Ureter (tissue), 1 donor: Measurements from ENCODE around the gene IFI16. TPM values are rescaled to one million over a fixed set of nuclear protein-coding genes. Genes with fewer than 3 reads are reported as not detected.
A peak's percentile ranks its signal among the peaks of the same experiment; 100 is the strongest.
"Not testable (repeated sequence)": the region's sequence is repeated elsewhere in the genome, so short reads cannot be mapped to it uniquely, and the experiment has no call there.

Source experiments
- DNase-seq: peaks from one replicate; pipeline ENCODE4 v3.0.0-alpha.2; 2020; ENCODE audit warnings: low spot score
- total RNA-seq: library from RNA; stranded (reverse); gene quantifications from one replicate; pipeline ENCODE4 v1.2.4, GENCODE V29; 2023
- donor health status: DM: yes; HTN: yes; CAD: no.

IFI16 gene
- total RNA-seq, 1 donor from 2014 or later = 93.0 TPM

- DNase-seq = no peak
These were observed 941 bp upstream of the IFI16 start for GRCh38 chr1:159008744-159009188.

GRCh38 chr1:159009287-159009686 lies 420 bp upstream of the IFI16 start:
- DNase-seq = no peak

- no peak for DNase-seq
These were observed 684 bp downstream of the IFI16 start for GRCh38 chr1:159010391-159010790.

- not testable (repeated sequence) for DNase-seq
These were observed 1.3 kb downstream of the IFI16 start for GRCh38 chr1:159011001-159011400.

GRCh38 chr1:159011751-159012150 lies 2.0 kb downstream of the IFI16 start:
- DNase-seq = no peak

- no peak for DNase-seq
These were observed 2.8 kb downstream of the IFI16 start for GRCh38 chr1:159012495-159012894.

GRCh38 chr1:159014003-159014571 lies 4.4 kb downstream of the IFI16 start:
- DNase-seq = no peak

GRCh38 chr1:159014851-159015250 lies 5.1 kb downstream of the IFI16 start:
- no peak for DNase-seq

- peak; percentile 77 for DNase-seq
These were observed 5.8 kb downstream of the IFI16 start for GRCh38 chr1:159015440-159015909.

- DNase-seq = no peak
These were observed 14.0 kb downstream of the IFI16 start for GRCh38 chr1:159023723-159024122.

GRCh38 chr1:159025043-159025442 lies 15.3 kb downstream of the IFI16 start:
- DNase-seq = no peak

GRCh38 chr1:159026841-159027240 lies 17.1 kb downstream of the IFI16 start:
- not testable (repeated sequence) for DNase-seq

GRCh38 chr1:159030311-159030710 lies 20.6 kb downstream of the IFI16 start:
- DNase-seq = no peak

- no peak for DNase-seq
These were observed 21.3 kb downstream of the IFI16 start for GRCh38 chr1:159030877-159031447.

GRCh38 chr1:159040206-159040605 lies 30.5 kb downstream of the IFI16 start:
- DNase-seq = no peak

GRCh38 chr1:159040893-159041724 lies 31.4 kb downstream of the IFI16 start:
- no peak for DNase-seq

- not testable (repeated sequence) for DNase-seq
These were observed 36.8 kb downstream of the IFI16 start for GRCh38 chr1:159046486-159046885.

- no peak for DNase-seq
These were observed 41.7 kb downstream of the IFI16 start for GRCh38 chr1:159051436-159051835.

GRCh38 chr1:159054427-159054826 lies 44.7 kb downstream of the IFI16 start:
- DNase-seq = no peak

GRCh38 chr1:159055181-159055641 lies 45.5 kb downstream of the IFI16 start:
- no peak for DNase-seq

- no peak for DNase-seq
These were observed 46.5 kb downstream of the IFI16 start for GRCh38 chr1:159056069-159056698.

- no peak for DNase-seq
These were observed 49.0 kb downstream of the IFI16 start for GRCh38 chr1:159058751-159059150.
